Astrocyte (in vitro differentiated cells and primary cell): ENCODE results near the gene TRAF7. TPM values are rescaled to one million over a fixed set of nuclear protein-coding genes. Genes with fewer than 3 reads are reported as not detected.
A peak's percentile ranks its signal among the peaks of the same experiment; 100 is the strongest.

Source experiments
- DNase-seq: peaks from one replicate; pipeline ENCODE4 v3.0.0-alpha.2; 2010; ENCODE audit warnings: low read depth
- FAIRE-seq: peaks from 2 replicates; lab custom pipeline; 2011; peaks lifted over from hg19 to GRCh38; lab: Jason Lieb, UNC
- H2AFZ ChIP-seq: 2 replicates; pipeline ENCODE4 v1.6.0; 2012; ENCODE audit warnings: low read depth, low read length, inconsistent platforms
- H3K27ac ChIP-seq: 2 replicates; pipeline ENCODE4 v1.5.1; 2011; ENCODE audit warnings: low read depth, low read length, inconsistent platforms
- H3K27me3 ChIP-seq: 2 replicates; pipeline ENCODE4 v1.6.0; 2011; ENCODE audit warnings: low read length, inconsistent platforms; ENCODE audit not compliant: insufficient read depth
- H3K36me3 ChIP-seq: 2 replicates; pipeline ENCODE4 v1.5.1; 2011; ENCODE audit warnings: low read length, inconsistent platforms; ENCODE audit not compliant: insufficient read depth
- H3K4me1 ChIP-seq: 2 replicates; pipeline ENCODE4 v1.5.1; 2011; ENCODE audit warnings: low read length, inconsistent platforms; ENCODE audit not compliant: insufficient read depth
- H3K4me2 ChIP-seq: 2 replicates; pipeline ENCODE4 v1.6.0; 2012; ENCODE audit warnings: low read length, inconsistent platforms
- H3K4me3 ChIP-seq: 2 replicates; pipeline ENCODE4 v1.5.1; 2011; ENCODE audit warnings: low read depth, mild to moderate bottlenecking, low read length, inconsistent platforms; ENCODE audit not compliant: insufficient read depth
- H3K79me2 ChIP-seq: 2 replicates; pipeline ENCODE4 v1.6.0; 2012; ENCODE audit warnings: mild to moderate bottlenecking, low read length, inconsistent platforms; ENCODE audit not compliant: insufficient read depth
- H3K9ac ChIP-seq: 2 replicates; pipeline ENCODE4 v1.6.0; 2012; ENCODE audit warnings: mild to moderate bottlenecking, low read length, inconsistent platforms
- H3K9me3 ChIP-seq: 2 replicates; pipeline ENCODE4 v1.5.1; 2012; ENCODE audit warnings: low read depth, mild to moderate bottlenecking, low read length, inconsistent platforms; ENCODE audit not compliant: insufficient read depth
- H4K20me1 ChIP-seq: 2 replicates; pipeline ENCODE4 v1.6.0; 2012; ENCODE audit warnings: low read length, inconsistent platforms; ENCODE audit not compliant: insufficient read depth
- H3K27ac Mint-ChIP-seq: one replicate; pipeline ENCODE4 v1.8.0; 2021; ENCODE audit warnings: mild to moderate bottlenecking, mixed read lengths; ENCODE audit not compliant: unreplicated experiment
- H3K27me3 Mint-ChIP-seq: one replicate; pipeline ENCODE4 v1.8.0; 2021; ENCODE audit warnings: low read depth, mixed read lengths; ENCODE audit not compliant: unreplicated experiment
- H3K36me3 Mint-ChIP-seq: one replicate; pipeline ENCODE4 v1.8.0; 2021; ENCODE audit warnings: low read depth, mixed read lengths; ENCODE audit not compliant: unreplicated experiment
- H3K4me1 Mint-ChIP-seq: one replicate; pipeline ENCODE4 v1.8.0; 2021; ENCODE audit warnings: low read depth, mixed read lengths; ENCODE audit not compliant: unreplicated experiment
- H3K4me3 Mint-ChIP-seq: one replicate; pipeline ENCODE4 v1.8.0; 2021; ENCODE audit warnings: mild to moderate bottlenecking, moderate library complexity, mixed read lengths; ENCODE audit not compliant: unreplicated experiment
- H3K9me3 Mint-ChIP-seq: one replicate; pipeline ENCODE4 v1.8.0; 2021; ENCODE audit warnings: mild to moderate bottlenecking, mixed read lengths; ENCODE audit not compliant: unreplicated experiment
- EZH2 ChIP-seq: IDR thresholded peaks from 2 replicates; pipeline ENCODE4 v1.6.1; 2012; ENCODE audit warnings: mild to moderate bottlenecking, low read length, inconsistent platforms; ENCODE audit not compliant: insufficient read depth
- total RNA-seq: library from RNA; stranded (reverse); gene quantifications from 2 replicates; pipeline ENCODE4 v1.2.1, GENCODE V29; 2021
- TF ChIP-seq, protein P1 (sequence below): IDR thresholded peaks from 2 replicates; pipeline ENCODE4 v1.5.1; 2011; ENCODE audit warnings: low read depth, mild to moderate bottlenecking, inconsistent platforms, low read length, moderate library complexity; ENCODE audit not compliant: insufficient read depth

TRAF7 gene
- total RNA-seq, 1 donor from 2014 or later: 92.1 TPM

DNA sequence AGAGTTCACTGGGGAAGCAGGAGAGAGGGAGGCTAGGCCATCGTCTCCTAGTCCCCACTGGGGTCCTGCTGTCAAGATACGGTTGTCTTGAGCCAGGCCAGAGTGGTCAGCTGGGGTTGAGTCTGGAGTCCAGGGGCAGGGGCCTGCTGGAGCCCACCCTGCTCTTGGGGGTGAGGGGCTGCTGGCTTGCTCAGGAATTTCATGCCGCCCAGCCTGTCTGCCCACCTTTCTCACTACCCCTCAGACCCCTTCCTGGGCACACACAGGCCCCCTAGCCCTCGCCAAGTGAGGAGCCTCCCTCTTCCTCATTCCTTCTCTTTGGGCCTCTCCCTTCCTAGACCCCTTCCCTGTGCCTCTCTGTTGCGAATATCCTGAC, 1.3 kb downstream of the TRAF7 start:
- no peaks in the 10 kb centered on the region for H3K9me3 ChIP-seq
- FAIRE-seq (no peak), DNase-seq (no peak)
- H3K27me3 Mint-ChIP-seq: no peaks in the 10 kb centered on the region
- H3K4me1 Mint-ChIP-seq: peaks cover 23% of the 10 kb centered on the region
- H3K27ac ChIP-seq: peak overlapping the region; percentile 7
- TF ChIP-seq, protein P1, sequence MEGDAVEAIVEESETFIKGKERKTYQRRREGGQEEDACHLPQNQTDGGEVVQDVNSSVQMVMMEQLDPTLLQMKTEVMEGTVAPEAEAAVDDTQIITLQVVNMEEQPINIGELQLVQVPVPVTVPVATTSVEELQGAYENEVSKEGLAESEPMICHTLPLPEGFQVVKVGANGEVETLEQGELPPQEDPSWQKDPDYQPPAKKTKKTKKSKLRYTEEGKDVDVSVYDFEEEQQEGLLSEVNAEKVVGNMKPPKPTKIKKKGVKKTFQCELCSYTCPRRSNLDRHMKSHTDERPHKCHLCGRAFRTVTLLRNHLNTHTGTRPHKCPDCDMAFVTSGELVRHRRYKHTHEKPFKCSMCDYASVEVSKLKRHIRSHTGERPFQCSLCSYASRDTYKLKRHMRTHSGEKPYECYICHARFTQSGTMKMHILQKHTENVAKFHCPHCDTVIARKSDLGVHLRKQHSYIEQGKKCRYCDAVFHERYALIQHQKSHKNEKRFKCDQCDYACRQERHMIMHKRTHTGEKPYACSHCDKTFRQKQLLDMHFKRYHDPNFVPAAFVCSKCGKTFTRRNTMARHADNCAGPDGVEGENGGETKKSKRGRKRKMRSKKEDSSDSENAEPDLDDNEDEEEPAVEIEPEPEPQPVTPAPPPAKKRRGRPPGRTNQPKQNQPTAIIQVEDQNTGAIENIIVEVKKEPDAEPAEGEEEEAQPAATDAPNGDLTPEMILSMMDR: no peak
- no peak for TF ChIP-seq EZH2
- peak overlapping the region; percentile 92 for H3K4me2 ChIP-seq
- H3K27ac Mint-ChIP-seq: peak overlapping the region; percentile 84
- peak overlapping the region; percentile 97 for H3K4me3 ChIP-seq
- H3K27me3 ChIP-seq: no peaks in the 10 kb centered on the region
- H3K36me3 Mint-ChIP-seq: peaks cover 8% of the 10 kb centered on the region
- H2AFZ ChIP-seq: no peak overlapping the region
- H4K20me1 ChIP-seq: peaks cover 89% of the 10 kb centered on the region
- peaks cover 92% of the 10 kb centered on the region for H3K79me2 ChIP-seq
- peaks cover 7% of the 10 kb centered on the region for H3K36me3 ChIP-seq
- H3K4me1 ChIP-seq: peaks cover 69% of the 10 kb centered on the region
- peak overlapping the region; percentile 93 for H3K9ac ChIP-seq
- no peaks in the 10 kb centered on the region for H3K9me3 Mint-ChIP-seq
- H3K4me3 Mint-ChIP-seq: peak overlapping the region; percentile 96

DNA sequence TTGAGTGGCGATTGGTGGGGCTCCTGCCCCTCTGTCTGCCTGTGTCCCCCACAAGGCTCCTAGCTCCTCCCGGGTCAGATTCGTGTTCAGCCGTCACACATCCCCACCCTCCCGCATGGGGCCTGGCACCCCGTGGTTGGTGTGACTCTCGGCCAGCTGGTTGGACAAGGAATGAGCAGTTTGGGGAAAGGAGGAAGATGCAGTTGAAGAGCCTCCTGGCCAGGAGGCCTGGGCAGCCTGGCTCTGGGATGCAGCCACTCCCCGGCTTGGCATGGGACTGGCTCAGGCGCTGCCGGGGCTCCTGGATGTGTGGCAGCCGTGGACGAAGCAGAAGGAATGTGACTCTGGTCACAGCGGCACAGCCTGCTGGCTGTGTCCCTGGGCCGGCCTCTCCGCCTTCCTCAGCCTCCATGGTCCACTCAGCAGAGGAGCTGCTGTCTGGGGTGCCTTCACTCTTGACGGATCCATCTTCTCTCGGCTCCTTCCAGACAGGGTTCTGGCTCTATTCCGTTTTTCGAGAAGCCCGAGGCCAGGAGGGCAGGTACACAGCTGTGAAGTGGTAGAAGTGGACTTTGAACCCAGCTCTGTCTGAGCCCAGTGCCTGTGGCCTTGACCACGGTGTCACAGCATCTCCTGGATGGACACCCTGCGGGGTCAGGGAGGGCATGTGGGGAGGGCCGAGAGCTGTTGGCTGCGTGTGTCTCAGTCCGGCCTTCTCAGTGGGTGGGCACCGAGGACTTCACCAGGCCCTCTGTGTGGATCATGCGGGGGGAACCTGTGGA, 2.1 kb downstream of the TRAF7 start:
- H3K27me3 ChIP-seq: no peaks in the 10 kb centered on the region
- H4K20me1 ChIP-seq: peaks cover 89% of the 10 kb centered on the region
- H3K9me3 ChIP-seq: no peaks in the 10 kb centered on the region
- no peak overlapping the region for H3K4me3 ChIP-seq
- H2AFZ ChIP-seq: no peak overlapping the region
- H3K36me3 ChIP-seq: peaks cover 7% of the 10 kb centered on the region
- H3K79me2 ChIP-seq: peaks cover 92% of the 10 kb centered on the region
- DNase-seq (no peak), FAIRE-seq (no peak)
- H3K9ac ChIP-seq: peak overlapping the region; percentile 93
- H3K27ac Mint-ChIP-seq: peak overlapping the region; percentile 84
- peaks cover 16% of the 10 kb centered on the region for H3K4me1 Mint-ChIP-seq
- H3K4me1 ChIP-seq: peaks cover 61% of the 10 kb centered on the region
- H3K9me3 Mint-ChIP-seq: no peaks in the 10 kb centered on the region
- H3K27ac ChIP-seq: no peak overlapping the region
- H3K27me3 Mint-ChIP-seq: no peaks in the 10 kb centered on the region
- peaks cover 8% of the 10 kb centered on the region for H3K36me3 Mint-ChIP-seq
- TF ChIP-seq, protein P1: no peak
- TF ChIP-seq EZH2: no peak
- peak overlapping the region; percentile 92 for H3K4me2 ChIP-seq
- peak overlapping the region; percentile 96 for H3K4me3 Mint-ChIP-seq

GRCh38 chr16:2158262-2158638, 2.7 kb downstream of the TRAF7 start:
- H3K4me3 Mint-ChIP-seq: no peak overlapping the region

More at GRCh38 chr16:2158262-2158638, 2.7 kb downstream of the TRAF7 start:
- peak overlapping the region; percentile 93 for H3K9ac ChIP-seq
- no peaks in the 10 kb centered on the region for H3K27me3 ChIP-seq
- no peaks in the 10 kb centered on the region for H3K27me3 Mint-ChIP-seq
- DNase-seq: no peak
- H3K9me3 ChIP-seq: no peaks in the 10 kb centered on the region
- peaks cover 18% of the 10 kb centered on the region for H3K4me1 Mint-ChIP-seq
- no peak overlapping the region for H3K27ac ChIP-seq
- peaks cover 56% of the 10 kb centered on the region for H3K4me1 ChIP-seq
- H3K9me3 Mint-ChIP-seq: no peaks in the 10 kb centered on the region
- H3K4me2 ChIP-seq: peak overlapping the region; percentile 92
- H3K27ac Mint-ChIP-seq: peak overlapping the region; percentile 18
- no peak overlapping the region for H3K4me3 ChIP-seq
- peaks cover 89% of the 10 kb centered on the region for H4K20me1 ChIP-seq
- H2AFZ ChIP-seq: no peak overlapping the region
- TF ChIP-seq EZH2: no peak
- TF ChIP-seq, protein P1: no peak
- peaks cover 8% of the 10 kb centered on the region for H3K36me3 Mint-ChIP-seq
- FAIRE-seq: no peak
- peaks cover 7% of the 10 kb centered on the region for H3K36me3 ChIP-seq
- H3K79me2 ChIP-seq: peaks cover 92% of the 10 kb centered on the region
